ENCODE measurements around the gene MYO9A.

DNA sequence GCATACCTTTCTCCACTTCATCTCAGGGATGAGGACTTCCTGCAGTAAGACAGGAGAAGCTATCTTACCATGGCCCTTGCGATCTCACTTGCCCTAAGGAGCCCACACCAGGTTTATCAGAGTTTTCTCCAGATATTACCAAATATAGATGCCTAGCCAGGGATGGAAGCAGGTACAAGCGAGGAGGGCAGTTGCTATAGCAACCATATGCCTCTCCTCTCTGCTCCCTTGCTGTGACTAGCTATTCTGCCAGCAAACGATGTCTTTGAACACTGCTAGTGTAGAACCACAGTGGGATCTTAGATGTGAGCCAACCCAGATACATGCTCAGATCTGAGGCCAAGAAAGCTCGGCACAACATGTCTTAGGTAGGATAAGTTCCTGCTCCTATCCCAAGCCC lies 45.8 kb upstream of the MYO9A start:
- TF ChIP-seq SP1 (IDR thresholded peaks at IDR 0.05; ENCODE audit: low read depth, low read length) (no peak), RCOR1 (conservative IDR thresholded peaks at IDR 0.05; ENCODE audit: low read depth, low read length) (no peak), CTCF (IDR thresholded peaks at IDR 0.05 in 2 of 3, conservative IDR thresholded peaks at IDR 0.05 in 1 of 3; ENCODE audit: control insufficient read depth in 2 of 3, extremely low read depth in 1 of 3, insufficient read depth in 1 of 3, low read depth in 3 of 3, low read length in 3 of 3) (no peak), POLR2AphosphoS5 (IDR thresholded peaks at IDR 0.05; ENCODE audit: low read length) (no peak), EP300 (IDR thresholded peaks at IDR 0.05; ENCODE audit: borderline replicate concordance in 1 of 2, control insufficient read depth in 1 of 2, low read depth in 2 of 2, low read length in 2 of 2) (no peak), CBX5 (IDR thresholded peaks at IDR 0.05; ENCODE audit: low read depth) (no peak), USF1 (IDR thresholded peaks at IDR 0.05; ENCODE audit: borderline replicate concordance, extremely low read length, insufficient read depth, low read depth, low read length) (no peak), MEF2A (IDR thresholded peaks at IDR 0.05; ENCODE audit: insufficient read depth, low read depth, low read length) (no peak), GABPA (IDR thresholded peaks at IDR 0.05; ENCODE audit: low read depth) (no peak), ZNF274 (IDR thresholded peaks at IDR 0.05; ENCODE audit: insufficient read depth, insufficient read length) (no peak), ZNF24 (IDR thresholded peaks at IDR 0.05) (no peak), SMARCA5 (IDR thresholded peaks at IDR 0.05) (no peak)
- TF ChIP-seq, protein P1, sequence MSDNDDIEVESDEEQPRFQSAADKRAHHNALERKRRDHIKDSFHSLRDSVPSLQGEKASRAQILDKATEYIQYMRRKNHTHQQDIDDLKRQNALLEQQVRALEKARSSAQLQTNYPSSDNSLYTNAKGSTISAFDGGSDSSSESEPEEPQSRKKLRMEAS (IDR thresholded peaks at IDR 0.05; ENCODE audit: low read depth, low read length): no peak

All from GM12878 (cell line).